IPS-15b (cell line): ENCODE data around the gene RAB11FIP3.

Source experiments
- H3K27me3 ChIP-seq: one replicate; pipeline ENCODE4 v1.6.1; 2013; ENCODE audit warnings: low read length; ENCODE audit not compliant: control insufficient read depth, insufficient read depth
- H3K36me3 ChIP-seq: one replicate; pipeline ENCODE4 v1.6.1; 2013; ENCODE audit warnings: low read length; ENCODE audit not compliant: control insufficient read depth, insufficient read depth
- H3K4me1 ChIP-seq: one replicate; pipeline ENCODE4 v1.6.1; 2013; ENCODE audit warnings: mild to moderate bottlenecking, low read length; ENCODE audit not compliant: control insufficient read depth, insufficient read depth
- H3K4me3 ChIP-seq: one replicate; pipeline ENCODE4 v1.5.1; 2013; ENCODE audit warnings: low read depth, low read length
- H3K9ac ChIP-seq: one replicate; pipeline ENCODE4 v1.6.1; 2013; ENCODE audit warnings: low read depth, mild to moderate bottlenecking, low read length
- H3K9me3 ChIP-seq: one replicate; pipeline ENCODE4 v1.6.1; 2013; ENCODE audit warnings: mild to moderate bottlenecking, low read length; ENCODE audit not compliant: control insufficient read depth, insufficient read depth

Gene RAB11FIP3

GRCh38 chr16:554640-555365 is 129.4 kb downstream of the RAB11FIP3 start:
- Histone ChIP-seq H3K4me3 (no peak overlapping the region), H3K27me3 (peaks cover 5% of the 10 kb centered on the region), H3K4me1 (no peaks in the 10 kb centered on the region), H3K9me3 (no peaks in the 10 kb centered on the region), H3K36me3 (peaks cover 10% of the 10 kb centered on the region), H3K9ac (no peak overlapping the region)

- H3K9ac ChIP-seq, result no peak overlapping the region
- H3K4me3 ChIP-seq, result no peak overlapping the region
- peaks cover 5% of the 10 kb centered on the region for H3K27me3 ChIP-seq
- peaks cover 10% of the 10 kb centered on the region for H3K36me3 ChIP-seq
- no peaks in the 10 kb centered on the region for H3K9me3 ChIP-seq
- no peaks in the 10 kb centered on the region for H3K4me1 ChIP-seq
Measured at GRCh38 chr16:555528-556473, 130.4 kb downstream of the RAB11FIP3 start.

- H3K9ac ChIP-seq, result no peak overlapping the region
- no peaks in the 10 kb centered on the region for H3K9me3 ChIP-seq
- H3K27me3 ChIP-seq, result peaks cover 11% of the 10 kb centered on the region
- peaks cover 10% of the 10 kb centered on the region for H3K36me3 ChIP-seq
- no peak overlapping the region for H3K4me3 ChIP-seq
- H3K4me1 ChIP-seq, result no peaks in the 10 kb centered on the region
Measured at GRCh38 chr16:556474-557173, 131.2 kb downstream of the RAB11FIP3 start.

GRCh38 chr16:557463-558297 is 132.2 kb downstream of the RAB11FIP3 start:
- Histone ChIP-seq H3K9ac (no peak overlapping the region), H3K9me3 (no peaks in the 10 kb centered on the region), H3K36me3 (peaks cover 3% of the 10 kb centered on the region), H3K27me3 (peaks cover 12% of the 10 kb centered on the region), H3K4me1 (no peaks in the 10 kb centered on the region), H3K4me3 (no peak overlapping the region)

- H3K4me1 ChIP-seq, result no peaks in the 10 kb centered on the region
- no peak overlapping the region for H3K9ac ChIP-seq
- no peaks in the 10 kb centered on the region for H3K36me3 ChIP-seq
- peaks cover 12% of the 10 kb centered on the region for H3K27me3 ChIP-seq
- H3K4me3 ChIP-seq, result no peak overlapping the region
- no peaks in the 10 kb centered on the region for H3K9me3 ChIP-seq
Measured at GRCh38 chr16:558298-559020, 133.0 kb downstream of the RAB11FIP3 start.

GRCh38 chr16:559021-559380 is 133.6 kb downstream of the RAB11FIP3 start:
- Histone ChIP-seq H3K4me1 (no peaks in the 10 kb centered on the region), H3K27me3 (peaks cover 12% of the 10 kb centered on the region), H3K9ac (no peak overlapping the region), H3K36me3 (no peaks in the 10 kb centered on the region), H3K9me3 (no peaks in the 10 kb centered on the region), H3K4me3 (no peak overlapping the region)

- Histone ChIP-seq H3K9ac (no peak overlapping the region), H3K4me3 (peak overlapping the region; percentile 32)
Measured at GRCh38 chr16:559411-560203, 134.2 kb downstream of the RAB11FIP3 start.

GRCh38 chr16:560204-560700 is 134.8 kb downstream of the RAB11FIP3 start, which contains the start of gene PRR35:
PRR35 (plus strand) TSS chr16:560394; CDS start chr16:563295, 2,901 bp downstream.
- H3K27me3 ChIP-seq, result peaks cover 12% of the 10 kb centered on the region
- H3K4me1 ChIP-seq, result no peaks in the 10 kb centered on the region
- H3K4me3 ChIP-seq, result peak within 1 kb of the TSS; percentile 32
- no peaks in the 10 kb centered on the region for H3K36me3 ChIP-seq
- H3K9ac ChIP-seq, result no peak within 1 kb of the TSS
- H3K9me3 ChIP-seq, result no peaks in the 10 kb centered on the region

More at GRCh38 chr16:559411-560203, 134.2 kb downstream of the RAB11FIP3 start:
- Histone ChIP-seq H3K27me3 (peaks cover 12% of the 10 kb centered on the region), H3K36me3 (no peaks in the 10 kb centered on the region), H3K4me1 (no peaks in the 10 kb centered on the region), H3K9me3 (no peaks in the 10 kb centered on the region)

- Histone ChIP-seq H3K4me3 (no peak overlapping the region), H3K4me1 (no peaks in the 10 kb centered on the region), H3K9ac (no peak overlapping the region), H3K9me3 (no peaks in the 10 kb centered on the region), H3K27me3 (peaks cover 12% of the 10 kb centered on the region), H3K36me3 (no peaks in the 10 kb centered on the region)
Measured at GRCh38 chr16:560701-561412, 135.4 kb downstream of the RAB11FIP3 start.
